Caco-2 (cell line): ENCODE measurements around the gene JPT2. TPM values are rescaled to one million over a fixed set of nuclear protein-coding genes. Genes with fewer than 3 reads are reported as not detected.
A peak's percentile ranks its signal among the peaks of the same experiment; 100 is the strongest.

Experiments
- BruUV-seq: library from RNA; stranded (reverse); fragments of 400-500 nt; replicated peaks from 2 replicates; lab custom pipeline; 2021; lab: Mats Ljungman, UMichigan
- CTCF ChIA-PET: fragments of 300-600 bp; sonication (Branson Sonifier 250); formaldehyde crosslinking; loops from one replicate; lab custom pipeline; 2022; ENCODE audit warnings: antibody characterized with exemption; lab: Charles Lee
- POLR2A ChIA-PET: fragments of 300-600 bp; sonication (Branson Sonifier 250); formaldehyde crosslinking; loops from one replicate; lab custom pipeline; 2022; ENCODE audit warnings: antibody characterized with exemption; lab: Charles Lee
- DNase-seq, 2 experiments: peaks; one replicate each; pipeline versions ENCODE4 v3.0.0 to v3.0.0-alpha.2; 2020 to 2022
- H3K27me3 ChIP-seq: replicated peaks from 2 replicates; pipeline ENCODE4 v1.6.0; 2011; ENCODE audit warnings: low read length; ENCODE audit not compliant: control insufficient read depth, insufficient read depth
- H3K36me3 ChIP-seq: 2 replicates; pipeline ENCODE4 v1.5.1; 2011; ENCODE audit warnings: low read length; ENCODE audit not compliant: control insufficient read depth, insufficient read depth
- H3K4me1 ChIP-seq: fragments of 250-450 bp; sonication (Bioruptor Pico); 2 replicates; pipeline ENCODE4 v1.5.1; 2020; ENCODE audit warnings: mild to moderate bottlenecking
- H3K4me3 ChIP-seq: 2 replicates; pipeline ENCODE4 v1.5.1; 2011; ENCODE audit warnings: low read depth, mild to moderate bottlenecking, control low read depth, low read length
- H3K9me3 ChIP-seq: fragments of 250-450 bp; sonication (Bioruptor Pico); 2 replicates; pipeline ENCODE4 v1.5.1; 2020; ENCODE audit warnings: mild to moderate bottlenecking, moderate library complexity
- H3K27ac Mint-ChIP-seq: one replicate; pipeline ENCODE4 v1.8.0; 2022; ENCODE audit warnings: mixed read lengths; ENCODE audit not compliant: unreplicated experiment
- H3K27me3 Mint-ChIP-seq: one replicate; pipeline ENCODE4 v1.8.0; 2022; ENCODE audit warnings: mixed read lengths; ENCODE audit not compliant: insufficient read depth, unreplicated experiment
- H3K36me3 Mint-ChIP-seq: one replicate; pipeline ENCODE4 v1.8.0; 2022; ENCODE audit warnings: mild to moderate bottlenecking, mixed read lengths; ENCODE audit not compliant: insufficient read depth, unreplicated experiment
- H3K4me1 Mint-ChIP-seq: one replicate; pipeline ENCODE4 v1.8.0; 2022; ENCODE audit warnings: low read depth, mixed read lengths; ENCODE audit not compliant: unreplicated experiment
- H3K4me3 Mint-ChIP-seq: one replicate; pipeline ENCODE4 v1.8.0; 2022; ENCODE audit warnings: mild to moderate bottlenecking, moderate library complexity, mixed read lengths; ENCODE audit not compliant: unreplicated experiment
- H3K9me3 Mint-ChIP-seq: one replicate; pipeline ENCODE4 v1.8.0; 2022; ENCODE audit warnings: mixed read lengths; ENCODE audit not compliant: unreplicated experiment
- intact Hi-C: fragments of 100-400 bp; cut with micrococcal nuclease; formaldehyde crosslinking; loops from one replicate; pipeline ENCODE4 v1.10.0; 2022; ENCODE audit not compliant: unreplicated experiment
- total RNA-seq: library from RNA; stranded (reverse); gene quantifications from 2 replicates; pipeline ENCODE4 v1.2.3, GENCODE V29; 2022
- TF ChIP-seq, protein P1 (sequence below), 2 experiments: fragments of 200-600 bp in 1 of 2; IDR thresholded peaks; 1 replicate in 1 of 2; 2 replicates in 1 of 2; pipeline versions ENCODE4 v1.5.1 to v1.8.0; 2011 to 2022; ENCODE audit warnings: antibody characterized with exemption in 1 of 2, control low read depth in 1 of 2, inconsistent platforms in 1 of 2, low read depth in 1 of 2, low read length in 1 of 2, mild to moderate bottlenecking in 1 of 2, moderate library complexity in 1 of 2; ENCODE audit not compliant: insufficient read depth in 1 of 2, severe bottlenecking in 1 of 2, unreplicated experiment in 1 of 2

JPT2 gene
- total RNA-seq, 1 experiment from 2014 or later = 178 TPM

DNA sequence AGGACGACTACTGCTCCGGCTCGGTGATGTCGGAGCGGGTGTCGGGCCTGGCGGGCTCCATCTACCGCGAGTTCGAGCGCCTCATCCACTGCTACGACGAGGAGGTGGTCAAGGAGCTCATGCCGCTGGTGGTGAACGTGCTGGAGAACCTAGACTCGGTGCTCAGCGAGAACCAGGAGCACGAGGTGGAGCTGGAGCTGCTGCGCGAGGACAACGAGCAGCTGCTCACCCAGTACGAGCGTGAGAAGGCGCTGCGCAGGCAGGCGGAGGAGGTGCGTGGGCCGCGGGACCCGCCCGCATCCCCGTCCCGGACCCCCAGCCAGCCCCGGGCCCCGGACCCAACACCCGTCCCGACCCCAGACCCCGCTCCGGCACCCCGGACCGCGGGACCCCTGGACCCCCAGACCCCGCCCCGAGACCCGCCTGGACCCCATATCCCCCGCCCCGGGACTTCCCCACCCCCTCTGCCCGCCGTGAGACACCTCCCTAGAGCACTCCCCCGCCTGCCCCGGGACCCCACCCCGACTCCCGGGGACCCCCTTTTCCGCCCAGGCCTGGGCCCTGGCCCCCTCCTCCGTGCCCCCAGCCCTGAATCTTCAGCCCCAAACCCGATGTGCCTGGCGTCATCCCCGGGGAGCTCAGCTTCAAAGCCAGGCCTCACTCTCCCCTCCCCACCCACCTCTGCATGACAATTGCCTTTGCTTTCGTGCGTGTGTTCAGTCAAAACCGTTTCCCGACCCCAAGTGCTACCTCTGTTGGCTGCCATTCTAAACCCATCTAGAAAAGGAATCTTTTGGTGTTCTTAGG is 28.5 kb downstream of the JPT2 start:
- Mint-ChIP-seq H3K27me3 (no peaks in the 10 kb centered on the region), H3K36me3 (peaks cover 55% of the 10 kb centered on the region), H3K4me3 (peak overlapping the region; percentile 89), H3K27ac (peak overlapping the region; percentile 98), H3K9me3 (no peaks in the 10 kb centered on the region), H3K4me1 (peaks cover 8% of the 10 kb centered on the region)
- H3K27me3 ChIP-seq = no peaks in the 10 kb centered on the region
- ChIA-PET POLR2A (interaction anchor here (0.6 to 1.9 kb wide), 6 partner anchors 13 to 96 kb away, joined by 3 to 17 read pairs (median 5); partner anchors contain the start of genes EME2, JPT2, MRPS34 and NUBP2), CTCF (interaction anchor here (0.7 to 1.7 kb wide), 14 partner anchors 15 to 449 kb away, joined by 3 to 35 read pairs (median 4); partner anchors contain the start of genes JPT2, MSRB1, NUBP2 and SPSB3)
- H3K36me3 ChIP-seq = peaks cover 1% of the 10 kb centered on the region; the same call in 1 of the 2 replicates
- no peaks in the 10 kb centered on the region for H3K9me3 ChIP-seq
- DNase-seq = no peak
- no peaks in the 10 kb centered on the region; the same call in 1 of the 2 replicates for H3K4me1 ChIP-seq
- TF ChIP-seq, protein P1, sequence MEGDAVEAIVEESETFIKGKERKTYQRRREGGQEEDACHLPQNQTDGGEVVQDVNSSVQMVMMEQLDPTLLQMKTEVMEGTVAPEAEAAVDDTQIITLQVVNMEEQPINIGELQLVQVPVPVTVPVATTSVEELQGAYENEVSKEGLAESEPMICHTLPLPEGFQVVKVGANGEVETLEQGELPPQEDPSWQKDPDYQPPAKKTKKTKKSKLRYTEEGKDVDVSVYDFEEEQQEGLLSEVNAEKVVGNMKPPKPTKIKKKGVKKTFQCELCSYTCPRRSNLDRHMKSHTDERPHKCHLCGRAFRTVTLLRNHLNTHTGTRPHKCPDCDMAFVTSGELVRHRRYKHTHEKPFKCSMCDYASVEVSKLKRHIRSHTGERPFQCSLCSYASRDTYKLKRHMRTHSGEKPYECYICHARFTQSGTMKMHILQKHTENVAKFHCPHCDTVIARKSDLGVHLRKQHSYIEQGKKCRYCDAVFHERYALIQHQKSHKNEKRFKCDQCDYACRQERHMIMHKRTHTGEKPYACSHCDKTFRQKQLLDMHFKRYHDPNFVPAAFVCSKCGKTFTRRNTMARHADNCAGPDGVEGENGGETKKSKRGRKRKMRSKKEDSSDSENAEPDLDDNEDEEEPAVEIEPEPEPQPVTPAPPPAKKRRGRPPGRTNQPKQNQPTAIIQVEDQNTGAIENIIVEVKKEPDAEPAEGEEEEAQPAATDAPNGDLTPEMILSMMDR (IDR thresholded peaks at IDR 0.05; ENCODE audit: insufficient read depth in 1 of 2, low read depth in 1 of 2, low read length in 1 of 2, severe bottlenecking in 1 of 2, unreplicated experiment in 1 of 2) = no peak
- BruUV-seq = no TSS peak
- peak overlapping the region; percentile 99 for H3K4me3 ChIP-seq
- intact Hi-C loops = loop anchor here (5.0 kb wide), 1 partner anchor 94 kb away; the partner anchor contains the start of genes CRAMP1 and IFT140

DNA sequence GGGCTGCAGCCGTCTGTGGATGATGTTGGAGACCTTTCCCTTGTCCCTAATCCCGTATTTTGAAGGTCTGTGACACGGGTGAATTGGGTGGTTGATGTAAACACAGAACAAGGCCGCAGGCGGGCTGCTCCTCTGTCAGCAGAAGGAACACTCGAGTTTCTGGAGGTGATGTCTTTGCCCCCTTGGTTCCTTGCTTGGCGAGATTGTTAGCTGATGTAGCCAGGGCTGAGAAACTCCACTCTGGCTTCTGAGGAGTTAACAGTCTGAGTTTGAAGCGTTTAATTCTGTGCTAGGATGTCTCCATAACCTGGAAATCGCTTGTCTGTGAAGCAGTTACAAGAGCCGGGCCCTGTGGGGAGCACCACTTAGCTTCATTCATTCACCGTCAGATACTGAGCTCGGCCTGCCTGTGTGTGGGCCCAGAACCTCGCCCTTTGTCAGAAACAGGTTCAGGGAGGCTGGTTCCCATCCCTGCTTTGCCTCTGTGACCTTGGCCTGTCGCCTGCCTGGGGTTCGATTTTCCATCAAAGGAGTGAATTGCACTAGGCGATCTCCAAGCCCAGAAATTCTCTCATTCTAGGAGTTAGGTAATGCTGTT is 29.2 kb downstream of the JPT2 start:
- Mint-ChIP-seq H3K9me3 (no peaks in the 10 kb centered on the region), H3K27me3 (no peaks in the 10 kb centered on the region), H3K27ac (no peak overlapping the region), H3K4me3 (peak overlapping the region; percentile 89), H3K36me3 (peaks cover 48% of the 10 kb centered on the region), H3K4me1 (peaks cover 8% of the 10 kb centered on the region)
- Histone ChIP-seq H3K4me1 (no peaks in the 10 kb centered on the region; the same call in 1 of the 2 replicates), H3K36me3 (no peaks in the 10 kb centered on the region), H3K27me3 (no peaks in the 10 kb centered on the region), H3K9me3 (no peaks in the 10 kb centered on the region), H3K4me3 (peak overlapping the region; percentile 99)
- intact Hi-C loops = loop anchor here (5.0 kb wide), 1 partner anchor 95 kb away; the partner anchor contains the start of genes CRAMP1 and IFT140
- TF ChIP-seq, protein P1 (IDR thresholded peaks at IDR 0.05; ENCODE audit: insufficient read depth in 1 of 2, low read depth in 1 of 2, low read length in 1 of 2, severe bottlenecking in 1 of 2, unreplicated experiment in 1 of 2) = no peak
- TSS peak; percentile 27 for BruUV-seq
- no peak for DNase-seq
- ChIA-PET CTCF (interaction anchor here (1.6 kb wide), 1 partner anchor 16 kb away, joined by 5 read pairs; no protein-coding TSS in a partner anchor), POLR2A (no interaction called here)
